Measurements from ENCODE around the gene HSPA12A. TPM values are rescaled to one million over a fixed set of nuclear protein-coding genes. Genes with fewer than 3 reads are reported as not detected.

The HSPA12A gene
- polyA plus RNA-seq, 1 experiment: 20.5 TPM

DNA sequence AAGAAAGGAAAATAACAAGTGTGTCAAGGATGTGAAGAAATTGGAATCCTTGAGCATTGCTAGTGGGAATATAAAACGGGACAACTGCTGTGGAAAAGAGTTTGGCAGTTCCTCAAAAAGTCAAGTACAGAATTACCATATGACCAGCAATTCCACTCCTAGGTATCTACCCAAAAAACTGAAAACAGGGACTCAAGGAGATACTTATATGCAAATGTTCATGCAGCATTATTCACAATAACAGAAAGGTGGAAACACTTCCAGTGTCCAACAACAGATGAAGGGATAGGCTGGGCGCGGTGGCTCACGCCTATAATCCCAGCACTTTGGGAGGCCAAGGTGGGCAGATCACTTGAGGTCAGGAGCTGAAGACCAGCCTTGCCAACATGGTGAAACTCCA is 33.5 kb downstream of the HSPA12A start:
- no peak for DNase-seq (ENCODE audit: low read depth, low spot score)
- ChIA-PET POLR2A (no interaction called here), CTCF (no interaction called here)
- H3K4me3 ChIP-seq (ENCODE audit: low read depth, low read length): no peak overlapping the region
- H3K27ac ChIP-seq (ENCODE audit: low read depth, low read length): no peak overlapping the region
- H3K27me3 ChIP-seq (ENCODE audit: control insufficient read depth, insufficient read depth, low read length): no peaks in the 10 kb centered on the region
- no peak for TF ChIP-seq CTCF (IDR thresholded peaks at IDR 0.05; ENCODE audit: low read depth, low read length)
- H3K9me3 ChIP-seq (ENCODE audit: control insufficient read depth, insufficient read depth, low read length): no peaks in the 10 kb centered on the region; the same call in 1 of the 2 replicates

DNA sequence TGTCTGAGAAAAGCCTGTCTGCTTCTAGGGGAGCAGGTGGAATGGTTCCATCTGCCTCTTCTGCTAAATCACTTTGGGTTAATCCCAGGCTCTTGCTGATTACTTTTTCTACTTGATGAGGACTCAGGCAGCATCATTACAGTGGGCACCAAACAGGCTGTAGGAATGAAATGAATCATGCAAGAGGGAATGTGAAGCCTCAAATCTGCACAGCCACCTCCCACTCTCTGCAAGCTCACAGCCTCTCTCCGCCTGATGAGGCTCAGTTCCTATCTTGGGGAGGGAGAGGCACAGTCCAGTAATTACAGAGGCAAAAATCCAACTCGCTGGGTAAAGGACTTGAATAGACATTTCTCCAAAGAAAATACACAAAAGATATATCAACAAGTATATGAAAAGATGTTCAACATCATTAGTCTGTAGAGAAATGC is 34.0 kb downstream of the HSPA12A start:
- no peaks in the 10 kb centered on the region for H3K27me3 ChIP-seq (ENCODE audit: control insufficient read depth, insufficient read depth, low read length)
- DNase-seq (ENCODE audit: low read depth, low spot score): peak; percentile 67
- no peak for TF ChIP-seq CTCF (IDR thresholded peaks at IDR 0.05; ENCODE audit: low read depth, low read length)
- CTCF ChIA-PET: interaction anchor here (0.9 to 1.4 kb wide), 4 partner anchors 18 to 508 kb away, joined by 3 to 7 read pairs (median 4); no protein-coding TSS in a partner anchor
- peak overlapping the region; percentile 33 for H3K27ac ChIP-seq (ENCODE audit: low read depth, low read length)
- no peak overlapping the region for H3K4me3 ChIP-seq (ENCODE audit: low read depth, low read length)
- H3K9me3 ChIP-seq (ENCODE audit: control insufficient read depth, insufficient read depth, low read length): no peaks in the 10 kb centered on the region; the same call in 1 of the 2 replicates
- POLR2A ChIA-PET: no interaction called here

GRCh38 chr10:116707981-116708380 is 34.4 kb downstream of the HSPA12A start:
- DNase-seq (ENCODE audit: low read depth, low spot score): no peak
- peak overlapping the region; percentile 33 for H3K27ac ChIP-seq (ENCODE audit: low read depth, low read length)
- TF ChIP-seq CTCF (IDR thresholded peaks at IDR 0.05; ENCODE audit: low read depth, low read length): no peak
- H3K4me3 ChIP-seq (ENCODE audit: low read depth, low read length): no peak overlapping the region
- CTCF ChIA-PET: interaction anchor here (0.9 to 1.4 kb wide), 4 partner anchors 17 to 509 kb away, joined by 3 to 7 read pairs (median 4); no protein-coding TSS in a partner anchor
- POLR2A ChIA-PET: no interaction called here
- H3K9me3 ChIP-seq (ENCODE audit: control insufficient read depth, insufficient read depth, low read length): no peaks in the 10 kb centered on the region; the same call in 1 of the 2 replicates
- no peaks in the 10 kb centered on the region for H3K27me3 ChIP-seq (ENCODE audit: control insufficient read depth, insufficient read depth, low read length)

DNA sequence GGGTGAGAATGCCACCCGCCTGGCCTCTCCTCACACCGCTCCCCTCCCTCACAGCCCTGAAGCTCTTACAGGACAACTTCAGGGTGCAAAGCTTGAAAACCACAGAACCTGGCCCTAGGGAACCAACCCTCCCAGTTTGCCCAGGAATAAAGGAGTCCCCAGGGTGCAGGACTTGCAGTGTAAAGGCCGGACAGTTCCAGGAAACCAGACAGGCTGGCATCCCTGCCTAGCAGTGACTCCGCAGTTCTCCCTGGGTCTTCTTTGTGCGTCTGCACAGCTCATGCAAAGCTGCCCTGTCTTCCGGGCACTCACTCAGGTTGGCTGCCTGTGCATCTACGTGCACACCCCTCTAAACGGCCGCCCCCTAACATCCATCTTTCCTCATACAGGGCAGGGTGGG is 36.1 kb downstream of the HSPA12A start:
- no peak for DNase-seq (ENCODE audit: low read depth, low spot score)
- H3K9me3 ChIP-seq (ENCODE audit: control insufficient read depth, insufficient read depth, low read length): no peaks in the 10 kb centered on the region; the same call in 1 of the 2 replicates
- H3K4me3 ChIP-seq (ENCODE audit: low read depth, low read length): no peak overlapping the region
- H3K27ac ChIP-seq (ENCODE audit: low read depth, low read length): no peak overlapping the region
- no peaks in the 10 kb centered on the region for H3K27me3 ChIP-seq (ENCODE audit: control insufficient read depth, insufficient read depth, low read length)
- TF ChIP-seq CTCF (IDR thresholded peaks at IDR 0.05; ENCODE audit: low read depth, low read length): no peak
- ChIA-PET POLR2A (interaction anchor here (0.7 kb wide), 1 partner anchor 16 kb away, joined by 5 read pairs; no protein-coding TSS in a partner anchor), CTCF (interaction anchor here (0.7 kb wide), 2 partner anchors 54 to 393 kb away, joined by 4 to 5 read pairs; no protein-coding TSS in a partner anchor)

GRCh38 chr10:116705498-116705897 is 36.9 kb downstream of the HSPA12A start:
- no peak for TF ChIP-seq CTCF (IDR thresholded peaks at IDR 0.05; ENCODE audit: low read depth, low read length)
- H3K27me3 ChIP-seq (ENCODE audit: control insufficient read depth, insufficient read depth, low read length): no peaks in the 10 kb centered on the region
- CTCF ChIA-PET: interaction anchor here (0.7 kb wide), 2 partner anchors 55 to 392 kb away, joined by 4 to 5 read pairs; no protein-coding TSS in a partner anchor
- POLR2A ChIA-PET: interaction anchor here (0.7 kb wide), 1 partner anchor 15 kb away, joined by 5 read pairs; no protein-coding TSS in a partner anchor
- no peak for DNase-seq (ENCODE audit: low read depth, low spot score)
- no peak overlapping the region for H3K4me3 ChIP-seq (ENCODE audit: low read depth, low read length)
- no peaks in the 10 kb centered on the region; the same call in 1 of the 2 replicates for H3K9me3 ChIP-seq (ENCODE audit: control insufficient read depth, insufficient read depth, low read length)
- no peak overlapping the region for H3K27ac ChIP-seq (ENCODE audit: low read depth, low read length)
